H1 (cell line): ENCODE measurements around the gene MXRA8. TPM values are rescaled to one million over a fixed set of nuclear protein-coding genes. Genes with fewer than 3 reads are reported as not detected.

ENCODE experiments used
- RAD21 ChIP-seq, 2 experiments: IDR thresholded peaks in 1 of 2; conservative IDR thresholded peaks in 1 of 2; 2 replicates each; pipeline ENCODE4 v1.6.1; 2011; ENCODE audit warnings: low read depth in 2 of 2, low read length in 2 of 2, improper control_type of control experiment in 1 of 2, inconsistent platforms in 1 of 2, mild to moderate bottlenecking in 1 of 2, moderate library complexity in 1 of 2
- USF2 ChIP-seq: IDR thresholded peaks from 2 replicates; pipeline ENCODE4 v1.6.1; 2011; ENCODE audit warnings: low read length, improper control_type of control experiment
- polyA plus RNA-seq, 7 experiments: library from polyadenylated mRNA; depleted of rRNA in 3 of 7; stranded (reverse) in 5 of 7; unstranded in 2 of 7; fragments of >200 nt in 5 of 7; fragments of 200-250 nt in 2 of 7; gene quantifications; 1 replicate in 5 of 7; 2 replicates in 1 of 7; 4 replicates in 1 of 7; pipeline versions ENCODE4 v1.2.1 to v1.2.3, GENCODE V29; 2011 to 2013; ENCODE audit warnings: missing spikeins in 2 of 7, mixed read lengths in 2 of 7
- total RNA-seq: library from RNA; stranded (reverse); fragmentation: NEBNext Ultra II Directional; extraction: Animal tissue kit (Norgen Biotek cat#: 25700); gene quantifications from 2 replicates; pipeline ENCODE4 v1.2.1, GENCODE V29; 2021

The MXRA8 gene
- total and polyA plus RNA-seq, 2 of the 8 experiments (the other 6 are each of a cell fraction or from before 2014, with no cell fraction given) = 10.5 to 17.2 TPM

- TF ChIP-seq USF2 (no peak), RAD21 (IDR thresholded peaks at IDR 0.05 in 1 of 2, conservative IDR thresholded peaks at IDR 0.05 in 1 of 2; ENCODE audit: low read depth in 2 of 2, low read length in 2 of 2) (no peak)
Measured at GRCh38 chr1:1388078-1388472, 29.7 kb upstream of the MXRA8 start (continued).
